GM19023 (cell line): Measurements from ENCODE around the gene RAB30.
"Not testable (repeated sequence)": the region's sequence is repeated elsewhere in the genome, so short reads cannot be mapped to it uniquely, and the experiment has no call there.

ENCODE experiments used
- ATAC-seq: cut with Tn5 transposase; IDR thresholded peaks from one replicate; pipeline ENCODE4 v1.9.1; 2021; ENCODE audit warnings: mild to moderate bottlenecking, moderate library complexity; ENCODE audit not compliant: unreplicated experiment

The RAB30 gene

DNA sequence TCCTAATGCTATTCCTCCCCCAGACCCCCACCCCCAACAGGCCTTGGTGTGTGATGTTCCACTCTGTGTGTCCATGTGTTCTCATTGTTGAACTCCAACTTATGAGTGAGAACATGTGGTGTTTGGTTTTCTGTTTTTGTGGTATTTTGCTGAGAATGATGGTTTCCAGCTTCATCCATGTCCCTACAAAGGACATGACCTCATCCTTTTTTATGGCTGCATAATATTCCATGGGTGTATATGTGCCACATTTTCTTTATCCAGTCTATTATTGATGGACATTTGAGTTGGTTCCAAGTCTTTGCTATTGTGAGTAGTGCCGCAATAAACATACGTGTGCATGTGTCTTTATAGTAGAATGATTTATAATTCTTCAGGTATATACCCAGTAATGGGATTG, 121.2 kb downstream of the RAB30 start:
- ATAC-seq = not testable (repeated sequence)

DNA sequence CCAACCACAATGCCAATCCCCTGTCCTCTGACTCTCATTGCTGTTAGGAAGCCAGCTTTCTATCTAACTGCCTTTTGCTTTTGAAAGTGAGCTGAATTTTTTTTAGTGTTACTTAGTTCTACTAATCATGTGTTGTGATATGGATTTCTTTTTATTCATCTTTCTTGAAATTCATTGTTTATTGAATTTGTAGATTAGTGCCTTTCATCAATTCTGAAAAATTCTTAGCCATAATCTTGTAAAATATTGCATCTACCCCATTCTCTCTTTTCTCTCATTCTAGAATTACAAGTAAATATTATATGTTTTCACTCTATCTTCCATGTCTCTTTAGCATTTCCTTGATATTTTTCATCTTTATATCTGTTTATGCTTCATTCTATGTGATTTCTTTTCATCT, 122.3 kb downstream of the RAB30 start:
- ATAC-seq = no peak

DNA sequence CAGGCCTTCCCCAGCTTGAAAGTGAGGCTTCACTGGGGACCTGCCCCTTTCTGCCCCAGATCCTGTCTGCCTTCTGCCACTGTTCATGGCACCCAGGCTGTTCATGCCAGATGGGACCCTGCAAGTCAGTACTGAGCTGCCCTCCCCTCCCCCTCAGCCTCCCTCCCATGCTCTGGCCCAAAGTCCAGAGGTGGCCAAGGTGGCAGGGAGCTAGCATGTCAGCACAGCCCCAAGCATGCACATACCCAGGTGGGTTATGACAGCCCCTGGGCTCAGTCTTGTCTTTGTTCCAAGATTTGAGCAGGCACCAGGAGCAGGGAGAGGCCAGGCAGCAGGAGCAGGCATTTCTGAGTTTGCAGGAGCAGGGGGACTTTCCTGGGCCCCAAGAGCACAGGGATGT, 126.0 kb downstream of the RAB30 start:
- no peak for ATAC-seq

DNA sequence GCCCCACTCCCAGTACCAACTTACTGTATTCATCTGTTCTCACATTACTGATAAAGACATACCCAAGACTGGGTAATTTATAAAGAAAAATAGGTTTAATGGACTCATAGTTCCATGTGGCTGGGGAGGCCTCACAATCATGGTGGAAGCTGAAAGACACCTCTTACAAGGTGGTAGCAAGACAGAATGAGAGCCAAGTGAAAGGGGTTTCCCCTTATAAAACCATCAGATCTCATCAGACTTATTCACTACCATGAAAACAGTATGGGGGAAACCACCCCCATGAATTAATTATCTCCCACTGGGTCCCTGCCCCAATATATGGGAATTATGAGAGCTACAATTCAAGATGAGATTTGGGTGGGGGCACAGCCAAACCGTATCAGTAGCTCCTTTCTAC, 126.7 kb downstream of the RAB30 start:
- not testable (repeated sequence) for ATAC-seq

DNA sequence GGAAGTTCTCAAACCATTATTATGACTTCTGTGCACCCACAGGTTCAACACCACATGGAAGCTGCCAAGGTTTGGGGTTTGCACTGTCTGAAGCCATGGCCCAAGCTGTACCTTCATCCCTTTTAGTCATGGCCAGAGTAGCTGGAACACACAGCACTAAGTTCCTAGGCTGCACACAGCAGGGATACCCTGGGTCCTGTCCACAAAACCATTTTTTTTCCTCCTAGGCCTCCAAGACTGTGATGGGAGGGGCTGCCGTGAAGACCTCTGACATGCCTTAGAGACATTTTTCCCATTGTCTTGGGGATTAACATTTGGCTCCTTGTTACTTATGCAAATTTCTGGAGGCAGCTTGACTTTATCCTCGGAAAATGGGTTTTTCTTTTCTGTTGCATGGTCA, 127.5 kb downstream of the RAB30 start:
- ATAC-seq = no peak

DNA sequence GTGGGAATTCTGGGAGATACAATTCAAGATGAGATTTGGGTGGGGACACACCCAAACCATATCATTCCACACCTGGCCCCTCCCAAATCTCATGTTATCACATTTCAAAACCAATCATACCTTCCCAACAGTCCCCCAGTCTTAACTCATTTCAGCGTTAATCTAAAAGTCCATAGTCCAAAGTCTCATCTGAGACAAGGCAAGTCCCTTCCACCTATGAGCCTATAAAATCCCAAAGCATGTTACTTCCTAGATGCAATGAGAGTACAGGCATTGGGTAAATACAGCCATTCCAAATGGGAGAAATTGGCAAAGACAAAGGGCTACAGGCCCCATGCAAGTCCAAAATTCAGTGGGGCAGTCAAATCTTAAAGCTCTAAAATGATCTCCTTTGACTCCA, 128.3 kb downstream of the RAB30 start:
- ATAC-seq = not testable (repeated sequence)

DNA sequence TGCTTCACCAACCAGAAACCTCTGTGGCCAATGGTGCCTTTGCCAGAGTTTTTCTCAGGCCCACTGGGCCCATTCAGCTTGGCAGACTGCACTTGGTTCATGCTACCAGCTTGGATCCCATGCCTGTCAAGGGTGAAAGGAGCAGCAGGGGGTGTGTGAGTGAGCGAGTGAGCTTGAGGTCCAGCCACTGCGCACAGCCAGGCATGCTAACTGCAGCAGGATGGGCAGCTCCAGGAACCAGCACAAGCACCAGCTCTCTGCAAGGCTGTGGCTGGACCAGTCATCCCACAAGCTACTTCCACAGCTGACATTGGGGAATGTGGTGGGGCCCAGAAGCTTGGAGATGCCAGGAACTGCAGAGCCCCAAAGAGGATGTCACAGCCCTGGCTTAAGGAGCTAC, 129.3 kb downstream of the RAB30 start:
- ATAC-seq = no peak

DNA sequence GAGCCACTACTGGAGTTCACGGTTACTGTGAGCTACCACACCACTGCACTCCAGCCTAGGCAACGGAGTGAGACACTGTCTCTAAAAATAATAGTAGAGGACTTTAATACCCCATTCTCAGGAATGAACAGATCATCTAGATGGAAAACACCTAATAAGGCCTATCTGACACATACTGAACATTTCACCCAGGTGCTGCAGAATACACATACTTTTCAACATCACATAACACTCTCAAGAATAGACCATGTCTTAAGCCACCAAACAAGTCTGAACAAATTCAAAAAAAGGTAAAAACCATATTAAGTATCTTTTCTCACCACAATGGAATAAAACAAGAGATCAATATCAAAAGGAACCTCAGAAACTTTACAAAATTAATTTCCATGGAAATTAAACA, 132.2 kb downstream of the RAB30 start:
- ATAC-seq = no peak

DNA sequence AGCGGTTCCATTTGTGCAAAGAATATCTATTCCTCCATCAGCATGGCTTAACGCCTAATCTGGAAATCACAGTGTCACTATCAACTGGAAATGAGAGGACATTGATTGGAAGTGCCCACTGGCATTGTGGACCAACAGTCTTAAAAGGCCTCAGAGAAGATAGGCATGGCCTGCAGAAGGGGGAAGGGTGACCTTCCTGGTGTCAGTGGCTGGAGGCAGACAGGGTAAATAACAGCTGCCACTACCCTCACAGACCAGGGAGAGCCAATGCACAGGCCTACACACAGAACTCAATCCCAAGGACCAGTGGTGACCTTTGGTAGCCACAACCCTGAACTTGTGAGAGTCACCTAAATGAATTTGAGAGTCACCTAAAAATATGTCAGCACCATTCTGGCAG, 134.1 kb downstream of the RAB30 start:
- ATAC-seq = no peak

DNA sequence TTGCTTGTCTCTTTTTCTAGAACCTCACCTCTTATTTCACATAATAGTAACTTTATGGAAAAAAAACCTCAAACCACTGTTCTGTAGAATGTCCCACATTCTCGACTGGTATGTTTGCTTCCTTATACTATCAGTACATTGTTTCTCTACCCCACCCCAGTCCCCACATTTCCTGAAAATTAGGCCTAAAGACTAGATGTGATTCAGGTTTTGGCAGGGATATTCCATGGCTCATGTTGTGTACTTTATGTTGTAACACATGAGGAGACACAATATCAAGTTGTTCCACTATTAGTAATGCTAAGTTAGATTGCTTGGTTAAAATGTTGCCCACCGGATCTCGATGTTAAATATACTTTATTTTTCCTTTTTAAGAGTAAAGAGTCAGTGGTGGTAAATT, 135.4 kb downstream of the RAB30 start:
- no peak for ATAC-seq

DNA sequence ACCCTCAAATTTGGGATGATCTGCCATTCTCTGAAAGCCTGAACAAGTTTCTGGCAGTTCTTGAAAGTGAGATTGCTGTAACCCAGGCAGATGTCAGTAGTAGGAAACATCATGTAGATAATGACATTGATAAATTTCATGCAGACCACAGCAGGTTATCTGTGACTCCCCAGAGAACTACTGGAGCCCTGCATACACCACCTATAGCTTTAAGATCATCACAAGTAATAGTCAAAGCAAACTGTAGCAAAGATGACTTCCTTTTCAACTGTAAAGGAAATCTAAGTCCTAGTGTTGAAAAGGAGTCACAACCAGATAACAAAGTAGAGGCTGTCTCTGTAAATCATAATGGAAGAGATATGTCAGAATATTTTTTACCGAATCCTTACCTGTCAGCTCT, 139.1 kb downstream of the RAB30 start:
- ATAC-seq = no peak

DNA sequence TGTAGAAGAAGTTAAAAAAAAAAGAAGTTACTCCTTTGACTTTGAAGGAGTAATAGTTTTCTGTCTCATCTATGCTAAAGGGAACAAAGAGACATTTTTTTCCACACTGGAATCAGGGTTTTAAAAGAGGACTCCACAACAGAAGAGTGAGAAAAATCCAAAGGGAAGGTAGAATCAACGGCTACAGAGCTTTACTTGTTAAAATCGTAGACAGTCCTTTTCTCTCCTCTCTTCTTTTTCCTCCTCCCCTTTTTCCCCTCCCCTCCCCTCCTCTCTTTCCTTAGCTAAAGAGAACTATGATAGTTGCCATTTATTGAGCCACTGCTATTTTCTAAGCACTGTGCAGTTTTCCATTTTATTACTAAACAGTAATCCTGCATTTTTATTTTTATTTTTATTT, 141.0 kb downstream of the RAB30 start:
- ATAC-seq = no peak

DNA sequence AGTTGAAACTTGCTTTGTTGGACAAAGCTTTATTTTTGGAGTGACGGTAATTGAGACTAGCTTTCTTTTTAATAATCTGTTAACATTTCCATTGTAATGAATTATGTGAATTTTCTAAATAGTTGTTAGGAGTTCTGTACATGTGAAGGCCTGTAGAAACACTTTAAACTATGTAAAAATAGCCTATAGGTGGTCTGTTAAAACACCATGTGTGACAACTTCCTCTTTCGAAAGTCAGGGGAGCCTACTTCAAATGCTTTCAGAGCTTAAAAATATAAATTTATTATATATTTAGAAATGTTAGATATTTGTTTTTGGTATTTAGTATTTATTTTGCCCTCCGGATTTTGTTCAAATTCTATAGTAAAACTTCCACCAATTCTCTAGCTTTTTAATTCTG, 141.5 kb downstream of the RAB30 start:
- no peak for ATAC-seq

DNA sequence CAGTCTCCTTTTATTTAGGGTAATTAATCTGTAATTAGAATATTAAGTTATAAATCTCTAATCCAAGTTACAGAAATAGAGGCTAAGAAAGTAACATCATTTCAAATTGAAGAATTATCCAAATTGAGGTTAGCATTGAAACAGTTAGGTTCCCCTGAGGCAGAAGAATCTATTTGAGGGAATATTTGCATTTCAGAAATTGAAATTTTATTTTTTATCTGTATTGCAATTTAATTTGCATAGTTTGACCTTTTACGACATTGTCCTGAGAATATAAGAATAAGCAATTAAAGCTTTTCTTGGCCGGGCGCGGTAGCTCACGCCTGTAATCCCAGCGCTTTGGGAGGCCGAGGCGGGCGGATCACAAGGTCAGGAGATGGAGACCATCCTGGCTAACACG, 142.6 kb downstream of the RAB30 start:
- ATAC-seq = no peak

DNA sequence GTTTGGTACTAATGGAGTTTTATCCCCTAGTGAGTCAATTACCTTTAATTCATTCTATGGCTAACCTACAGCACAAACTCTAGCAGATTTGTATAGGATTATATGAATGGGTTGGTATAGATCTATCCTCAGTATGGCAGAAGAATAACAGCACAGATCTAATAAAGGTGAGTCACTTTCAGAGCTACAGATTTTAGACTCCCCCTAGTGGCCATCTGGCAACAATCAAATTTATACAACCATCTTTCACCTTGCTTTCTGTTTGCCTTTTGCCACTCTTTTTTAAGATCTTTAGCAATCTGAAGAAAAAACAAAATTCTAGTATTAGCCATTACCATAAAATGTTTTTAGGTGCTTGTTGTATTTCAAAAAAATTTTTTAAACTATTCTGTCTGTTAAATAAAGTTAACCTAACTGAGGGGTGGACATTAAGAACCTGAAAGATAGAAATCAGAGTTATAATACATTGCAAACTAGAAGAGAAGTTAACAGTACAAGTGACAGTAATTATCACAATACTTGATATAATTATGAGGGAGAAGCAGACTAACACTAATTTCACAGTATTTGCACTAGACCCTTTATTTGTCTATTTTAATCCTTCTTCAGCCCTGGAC, 144.3 kb downstream of the RAB30 start:
- peak; percentile 63 for ATAC-seq

DNA sequence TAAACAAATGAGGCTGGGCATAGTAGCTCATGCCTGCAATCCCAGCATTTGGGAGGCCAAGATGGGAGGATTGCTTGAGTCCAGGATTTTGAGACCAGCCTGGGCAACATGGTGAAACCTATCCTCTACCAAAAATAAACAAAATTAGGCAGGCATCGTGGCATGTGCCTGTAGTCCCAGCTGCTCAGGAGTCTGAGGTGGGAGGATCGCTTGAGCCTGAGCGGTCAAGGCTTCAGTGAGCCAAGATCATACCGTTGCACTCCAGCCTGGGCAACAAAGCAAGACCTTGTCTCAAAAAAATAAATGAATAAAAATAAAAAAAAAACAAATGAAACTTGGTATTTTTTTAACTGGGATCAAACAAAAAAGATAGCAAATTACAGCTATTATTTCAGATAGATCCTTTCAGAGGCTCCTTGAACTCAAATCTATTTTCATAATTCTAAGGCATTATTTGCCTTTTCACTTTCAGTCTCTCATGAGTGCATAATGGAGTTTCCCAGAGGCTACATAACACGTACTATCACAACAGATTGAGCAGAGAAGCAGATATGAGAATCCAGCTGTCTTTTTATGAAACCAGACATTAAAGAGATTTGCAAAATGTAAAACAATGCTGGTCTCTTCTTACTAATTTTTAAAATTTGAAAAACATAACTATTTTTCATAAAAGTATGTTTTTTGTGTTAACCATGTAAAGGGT, 147.0 kb downstream of the RAB30 start:
- no peak for ATAC-seq
